Activated T-helper 2 cell treated with anti-CD3 and anti-CD28 coated beads, Interferon-gamma antibody, Interleukin-2, Interleukin-4, amounts not matched to agents 10 μg/mL and 5 μg/mL and 100 μg/mL, durations not matched to agents 14 hours and 24 hours and 36 hours (primary cell): ENCODE data around the gene PARL. TPM values are rescaled to one million over a fixed set of nuclear protein-coding genes. Genes with fewer than 3 reads are reported as not detected.
"Not testable (repeated sequence)": the region's sequence is repeated elsewhere in the genome, so short reads cannot be mapped to it uniquely, and the experiment has no call there.

Experiments used
- DNase-seq: peaks from one replicate; pipeline ENCODE4 v3.0.0; 2021; ENCODE audit warnings: low spot score
- H3K27ac Mint-ChIP-seq: one replicate; pipeline ENCODE4 v1.8.0; 2021; ENCODE audit warnings: mixed read lengths
- H3K27me3 Mint-ChIP-seq: one replicate; pipeline ENCODE4 v1.8.0; 2021; ENCODE audit warnings: low read depth, mixed read lengths
- H3K36me3 Mint-ChIP-seq: one replicate; pipeline ENCODE4 v1.8.0; 2021; ENCODE audit warnings: low read depth, mixed read lengths
- H3K4me1 Mint-ChIP-seq: one replicate; pipeline ENCODE4 v1.8.0; 2021; ENCODE audit warnings: low read depth, mixed read lengths
- H3K4me3 Mint-ChIP-seq: one replicate; pipeline ENCODE4 v1.8.0; 2021; ENCODE audit warnings: low read depth, mild to moderate bottlenecking, moderate library complexity, mixed read lengths
- H3K9me3 Mint-ChIP-seq: one replicate; pipeline ENCODE4 v1.8.0; 2021; ENCODE audit warnings: mixed read lengths
- intact Hi-C: fragments of 100-400 bp; cut with micrococcal nuclease; formaldehyde crosslinking; loops from one replicate; pipeline ENCODE4 v1.15.1; 2023
- total RNA-seq: library from RNA; stranded (reverse); gene quantifications from 2 replicates; pipeline ENCODE4 v1.2.3, GENCODE V29; 2022

Gene PARL
- total RNA-seq, 1 donor from 2014 or later, result 74.9 TPM

DNA sequence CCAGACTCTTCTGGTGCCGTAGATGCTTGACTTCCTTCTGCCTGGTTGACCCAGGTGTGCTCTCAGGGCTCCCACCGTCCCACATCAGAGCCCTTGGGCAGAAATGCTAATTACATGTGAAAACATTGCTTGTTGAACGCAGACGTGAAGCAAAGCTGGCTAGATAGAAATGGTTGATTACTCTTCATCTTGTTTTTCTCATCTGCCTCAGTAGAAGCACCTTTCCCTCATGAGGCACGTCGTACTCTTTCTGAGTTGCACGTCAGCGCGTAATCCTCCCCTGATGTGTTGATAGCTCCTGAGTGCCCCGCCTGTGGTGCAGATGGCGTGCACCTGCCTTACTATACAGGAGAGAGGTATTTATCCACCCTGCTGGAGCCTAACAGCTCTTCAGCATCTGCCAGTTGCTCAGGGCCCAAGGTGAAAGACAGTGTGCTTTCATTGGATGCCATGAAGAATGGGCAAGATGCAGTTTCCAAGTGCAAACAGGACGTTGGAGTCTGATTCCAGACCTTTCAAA is 77.4 kb downstream of the PARL start:
- DNase-seq, result no peak
- intact Hi-C loops, result no loop called here
- Mint-ChIP-seq H3K4me3 (no peak overlapping the region), H3K9me3 (no peaks in the 10 kb centered on the region), H3K36me3 (peaks cover 72% of the 10 kb centered on the region), H3K27me3 (no peaks in the 10 kb centered on the region), H3K4me1 (no peaks in the 10 kb centered on the region), H3K27ac (peak overlapping the region; percentile 21)

DNA sequence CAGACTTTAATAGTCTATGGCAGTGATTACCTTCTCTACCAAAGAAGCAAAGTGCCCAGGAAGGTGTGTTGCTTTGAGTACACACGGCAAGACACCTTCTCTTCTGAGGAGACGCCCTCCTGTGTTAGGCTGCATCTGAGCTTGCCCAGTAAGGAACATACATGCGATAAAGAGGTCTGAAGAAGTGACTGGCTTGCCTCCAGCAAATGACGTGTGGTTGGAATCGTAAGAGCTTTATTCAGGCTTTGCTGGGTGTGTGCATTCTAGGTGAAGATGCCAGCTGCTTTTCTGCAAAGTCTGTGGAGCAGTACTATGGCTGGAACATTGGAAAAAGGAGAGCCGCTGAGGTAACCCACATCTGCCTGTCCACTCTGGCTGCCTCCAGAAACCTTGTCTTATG is 81.7 kb downstream of the PARL start:
- intact Hi-C loops, result no loop called here
- Mint-ChIP-seq H3K9me3 (no peaks in the 10 kb centered on the region), H3K4me3 (no peak overlapping the region), H3K4me1 (no peaks in the 10 kb centered on the region), H3K27ac (no peak overlapping the region), H3K36me3 (peaks cover 79% of the 10 kb centered on the region), H3K27me3 (no peaks in the 10 kb centered on the region)
- no peak for DNase-seq

DNA sequence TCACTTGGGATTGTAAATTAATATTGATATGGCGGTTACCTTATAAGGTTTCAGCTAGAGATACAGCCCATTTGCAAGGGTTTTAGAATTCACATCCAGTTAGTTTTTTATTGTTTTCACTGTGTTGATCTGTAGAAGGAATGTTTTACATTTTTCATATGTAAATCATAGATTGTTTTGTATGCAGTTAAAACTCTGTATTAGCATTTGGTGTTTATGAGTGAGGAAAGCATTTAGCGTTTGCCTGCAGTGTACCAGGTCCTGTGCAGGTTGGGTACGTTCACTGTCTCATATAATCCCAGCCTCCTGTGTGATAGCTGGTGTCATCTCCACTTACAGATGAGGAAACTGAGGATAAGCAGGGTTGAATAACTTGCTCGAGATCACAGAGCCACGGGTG is 83.1 kb downstream of the PARL start:
- DNase-seq, result no peak
- intact Hi-C loops, result no loop called here
- H3K9me3 Mint-ChIP-seq, result no peaks in the 10 kb centered on the region
- H3K27me3 Mint-ChIP-seq, result no peaks in the 10 kb centered on the region
- H3K36me3 Mint-ChIP-seq, result peaks cover 72% of the 10 kb centered on the region
- H3K27ac Mint-ChIP-seq, result no peak overlapping the region
- H3K4me3 Mint-ChIP-seq, result no peak overlapping the region
- H3K4me1 Mint-ChIP-seq, result no peaks in the 10 kb centered on the region

DNA sequence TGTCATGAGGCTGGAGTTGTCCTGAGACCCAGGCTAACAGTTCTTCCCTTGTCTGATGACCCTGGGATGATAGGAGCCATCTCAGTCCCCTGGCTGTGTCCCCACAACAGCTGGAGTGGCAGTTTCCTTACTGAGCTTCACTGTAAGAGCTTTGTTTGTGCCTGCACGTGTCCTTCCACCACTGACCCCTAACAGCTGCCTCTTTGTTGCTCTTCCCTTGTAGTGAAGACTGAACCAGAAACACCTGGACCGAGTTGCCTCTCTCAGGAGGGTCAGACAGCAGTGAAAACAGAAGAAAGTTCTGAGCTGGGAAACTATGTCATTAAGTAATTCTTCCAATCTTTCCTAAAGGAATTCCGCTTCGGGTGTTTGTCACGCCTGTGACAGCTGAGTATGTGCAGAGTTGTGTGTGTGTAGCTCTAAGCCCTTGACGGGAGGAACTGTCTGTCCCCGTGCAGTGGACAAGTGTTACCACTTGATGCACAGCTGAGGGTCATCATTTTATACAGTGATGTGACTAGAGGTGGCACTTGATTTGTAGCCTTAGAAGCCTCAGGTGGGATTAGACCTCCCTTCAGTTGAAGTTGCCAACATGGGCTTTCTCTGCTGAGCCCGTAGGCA is 84.3 kb downstream of the PARL start:
- Mint-ChIP-seq H3K4me3 (no peak overlapping the region), H3K27ac (no peak overlapping the region), H3K4me1 (no peaks in the 10 kb centered on the region), H3K9me3 (no peaks in the 10 kb centered on the region), H3K36me3 (peaks cover 71% of the 10 kb centered on the region), H3K27me3 (no peaks in the 10 kb centered on the region)
- DNase-seq, result no peak
- intact Hi-C loops, result no loop called here

DNA sequence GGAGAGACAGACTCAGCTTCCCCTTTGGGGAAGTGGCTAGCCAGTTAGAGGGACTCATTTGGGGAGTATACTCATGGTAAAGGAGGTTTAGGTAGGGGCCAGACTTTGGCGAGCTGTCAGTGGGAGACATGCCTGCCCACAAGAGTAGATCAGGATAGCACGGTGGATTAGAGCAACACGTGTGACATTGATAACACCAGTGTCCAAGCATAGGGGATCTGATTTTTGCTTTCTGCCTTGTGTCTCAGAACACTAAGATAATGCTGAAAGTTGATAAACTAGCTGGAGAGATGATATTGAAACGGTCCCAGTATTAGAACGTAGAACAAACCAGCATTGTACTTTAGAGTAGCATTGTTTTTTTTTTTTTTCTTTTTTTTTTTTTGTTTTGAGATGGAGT is 85.2 kb downstream of the PARL start:
- no peak overlapping the region for H3K27ac Mint-ChIP-seq
- no peak for DNase-seq
- H3K4me1 Mint-ChIP-seq, result no peaks in the 10 kb centered on the region
- no peak overlapping the region for H3K4me3 Mint-ChIP-seq
- no peaks in the 10 kb centered on the region for H3K27me3 Mint-ChIP-seq
- H3K9me3 Mint-ChIP-seq, result no peaks in the 10 kb centered on the region
- intact Hi-C loops, result no loop called here
- peaks cover 72% of the 10 kb centered on the region for H3K36me3 Mint-ChIP-seq

DNA sequence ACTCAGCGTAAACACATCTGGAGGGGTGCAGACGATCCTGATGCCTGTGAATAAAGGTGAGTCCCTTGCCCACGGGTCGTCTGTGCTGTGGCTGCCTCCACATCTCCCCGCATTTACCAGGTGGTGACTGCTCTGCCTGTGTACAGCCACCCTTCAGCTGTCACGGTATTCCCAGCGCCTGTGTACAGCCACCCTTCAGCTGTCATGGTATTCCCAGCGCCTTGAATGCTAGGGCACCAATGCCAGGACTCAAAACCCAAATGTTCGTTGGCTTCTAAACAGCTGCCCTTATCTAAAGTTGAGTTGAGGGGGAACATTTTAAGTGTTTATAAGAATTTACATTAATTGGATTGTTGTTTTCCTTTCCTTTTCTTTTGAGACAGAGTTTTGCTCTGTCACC is 86.7 kb downstream of the PARL start:
- no peaks in the 10 kb centered on the region for H3K9me3 Mint-ChIP-seq
- no peaks in the 10 kb centered on the region for H3K4me1 Mint-ChIP-seq
- DNase-seq, result no peak
- H3K27ac Mint-ChIP-seq, result no peak overlapping the region
- intact Hi-C loops, result no loop called here
- H3K27me3 Mint-ChIP-seq, result no peaks in the 10 kb centered on the region
- H3K4me3 Mint-ChIP-seq, result no peak overlapping the region
- H3K36me3 Mint-ChIP-seq, result peaks cover 72% of the 10 kb centered on the region

DNA sequence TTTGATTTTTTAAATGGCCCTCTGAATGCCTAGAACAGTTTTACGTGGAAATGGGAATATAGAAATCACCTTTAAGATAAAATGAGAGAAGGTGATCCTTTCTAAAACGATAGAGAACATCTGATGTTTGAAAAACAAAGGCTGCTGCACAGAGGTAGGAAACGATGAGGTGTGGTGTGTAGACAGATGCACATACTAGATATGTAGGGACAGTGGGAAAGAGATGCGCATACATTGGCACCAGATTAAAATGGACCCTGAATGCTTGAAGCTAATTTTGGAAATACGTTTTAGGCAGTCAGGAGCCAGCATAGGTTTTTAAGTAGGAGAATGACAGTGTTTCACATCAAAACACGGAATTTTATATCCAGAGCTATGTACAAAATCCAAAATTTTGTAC is 88.3 kb downstream of the PARL start:
- intact Hi-C loops, result no loop called here
- DNase-seq, result no peak
- no peaks in the 10 kb centered on the region for H3K4me1 Mint-ChIP-seq
- H3K4me3 Mint-ChIP-seq, result no peak overlapping the region
- H3K36me3 Mint-ChIP-seq, result peaks cover 72% of the 10 kb centered on the region
- H3K9me3 Mint-ChIP-seq, result no peaks in the 10 kb centered on the region
- H3K27ac Mint-ChIP-seq, result no peak overlapping the region
- no peaks in the 10 kb centered on the region for H3K27me3 Mint-ChIP-seq

DNA sequence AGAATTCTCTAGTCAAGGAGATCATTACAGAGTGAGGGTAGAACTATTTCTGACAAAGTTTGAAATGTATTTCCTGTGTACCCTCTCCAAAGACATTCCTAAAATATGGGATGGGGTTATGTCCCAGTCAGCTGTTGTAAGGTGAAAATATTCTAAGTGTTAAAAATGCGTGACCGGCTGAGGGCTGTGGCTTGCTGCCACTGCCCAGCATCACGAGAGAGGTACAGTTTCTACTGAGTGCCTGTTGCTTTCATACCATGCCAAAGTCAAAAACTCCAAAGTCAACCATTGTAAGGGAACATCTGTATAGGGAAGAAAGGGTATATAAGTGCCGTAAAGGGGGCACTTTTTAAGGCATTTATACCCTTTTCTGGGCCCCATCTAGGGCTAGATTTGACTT is 90.2 kb downstream of the PARL start:
- no peak overlapping the region for H3K4me3 Mint-ChIP-seq
- no peak for DNase-seq
- no peaks in the 10 kb centered on the region for H3K27me3 Mint-ChIP-seq
- no peak overlapping the region for H3K27ac Mint-ChIP-seq
- intact Hi-C loops, result no loop called here
- H3K4me1 Mint-ChIP-seq, result peaks cover 4% of the 10 kb centered on the region
- no peaks in the 10 kb centered on the region for H3K9me3 Mint-ChIP-seq
- peaks cover 71% of the 10 kb centered on the region for H3K36me3 Mint-ChIP-seq

DNA sequence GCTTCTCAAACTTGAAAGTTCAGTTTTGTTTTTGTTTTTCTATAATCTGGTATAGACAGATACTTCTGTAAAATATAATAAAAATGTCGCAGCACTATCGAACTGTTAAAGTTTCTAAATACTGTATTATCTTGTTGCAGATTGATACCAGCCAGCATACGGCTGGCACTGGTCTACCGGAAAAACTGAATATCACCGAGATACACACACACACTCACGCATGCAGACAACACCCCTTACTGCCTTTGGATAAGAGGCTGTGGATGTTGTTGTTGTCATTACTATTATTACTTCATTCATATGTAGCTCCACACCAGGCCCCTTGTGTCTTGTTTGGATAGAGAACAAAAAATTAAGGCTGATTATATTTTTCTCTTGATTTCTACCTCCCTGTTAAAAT is 91.7 kb downstream of the PARL start:
- no peaks in the 10 kb centered on the region for H3K27me3 Mint-ChIP-seq
- no peaks in the 10 kb centered on the region for H3K9me3 Mint-ChIP-seq
- no peak for DNase-seq
- H3K27ac Mint-ChIP-seq, result no peak overlapping the region
- peaks cover 70% of the 10 kb centered on the region for H3K36me3 Mint-ChIP-seq
- no peak overlapping the region for H3K4me3 Mint-ChIP-seq
- peaks cover 4% of the 10 kb centered on the region for H3K4me1 Mint-ChIP-seq
- intact Hi-C loops, result no loop called here

DNA sequence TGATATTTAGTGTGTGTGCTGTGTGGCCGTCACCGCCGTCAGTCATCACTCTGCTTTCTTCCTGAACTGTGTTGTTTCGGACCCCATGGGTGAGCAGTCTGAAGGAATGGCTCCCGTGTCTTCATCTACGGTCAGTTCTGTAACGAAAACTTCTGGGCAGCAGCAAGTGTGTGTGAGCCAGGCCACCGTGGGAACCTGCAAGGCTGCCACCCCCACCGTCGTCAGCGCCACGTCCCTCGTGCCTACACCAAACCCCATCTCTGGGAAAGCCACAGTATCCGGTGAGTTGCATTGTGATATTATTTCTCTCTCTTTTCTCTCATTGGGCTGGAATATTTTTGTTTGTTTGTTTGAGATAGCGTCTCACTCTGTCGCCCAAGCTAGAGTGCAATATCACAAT is 94.0 kb downstream of the PARL start:
- intact Hi-C loops, result no loop called here
- no peak for DNase-seq
- H3K27ac Mint-ChIP-seq, result no peak overlapping the region

DNA sequence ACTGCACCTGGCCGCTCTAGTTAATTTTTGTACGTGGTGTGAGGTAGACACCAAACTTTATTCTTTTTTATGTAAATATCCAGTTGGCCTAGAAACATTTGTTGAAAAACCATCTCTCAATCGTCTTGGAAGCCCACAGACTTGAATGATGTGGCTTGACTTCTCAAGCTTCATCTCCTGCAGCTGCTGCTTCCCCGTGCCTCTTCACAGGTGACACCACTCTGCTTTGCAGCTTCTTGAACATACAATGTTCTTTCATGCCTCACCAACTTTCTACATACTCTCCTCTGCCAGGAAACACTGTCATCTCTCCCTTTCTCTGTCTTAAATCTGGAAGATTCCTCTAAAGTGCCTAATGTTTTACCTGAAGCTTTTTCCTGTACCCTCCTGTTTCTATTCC is 94.9 kb downstream of the PARL start:
- Mint-ChIP-seq H3K9me3 (no peaks in the 10 kb centered on the region), H3K27me3 (no peaks in the 10 kb centered on the region), H3K4me3 (no peak overlapping the region), H3K4me1 (peaks cover 4% of the 10 kb centered on the region), H3K27ac (no peak overlapping the region), H3K36me3 (peaks cover 73% of the 10 kb centered on the region)
- intact Hi-C loops, result no loop called here
- DNase-seq, result no peak

More for the DNA sequence above, 94.0 kb downstream of the PARL start:
- Mint-ChIP-seq H3K9me3 (no peaks in the 10 kb centered on the region), H3K4me3 (no peak overlapping the region), H3K4me1 (peaks cover 4% of the 10 kb centered on the region), H3K27me3 (no peaks in the 10 kb centered on the region), H3K36me3 (peaks cover 77% of the 10 kb centered on the region)

DNA sequence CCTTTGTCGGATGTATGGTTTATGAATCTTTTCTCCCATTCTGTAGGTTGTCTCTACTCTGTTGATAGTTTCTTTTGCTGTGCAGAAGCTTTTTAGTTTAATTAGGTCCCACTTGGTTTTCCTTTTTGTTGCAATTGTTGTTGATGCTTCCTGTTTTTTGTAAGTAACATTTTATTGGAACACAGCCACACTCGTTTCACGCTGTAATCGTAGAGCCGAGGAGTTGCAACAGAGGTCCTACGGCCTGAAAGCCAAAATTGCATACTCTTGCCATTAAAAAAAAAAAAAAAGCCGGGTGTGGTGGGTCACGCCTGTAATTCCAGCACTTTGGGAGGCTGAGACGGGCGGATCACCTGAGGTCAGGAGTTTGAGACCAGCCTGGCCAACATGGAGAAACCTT is 100.2 kb downstream of the PARL start:
- intact Hi-C loops, H3K27me3 Mint-ChIP-seq, H3K4me1 Mint-ChIP-seq, H3K9me3 Mint-ChIP-seq, DNase-seq, H3K27ac Mint-ChIP-seq, H3K4me3 Mint-ChIP-seq: not testable (repeated sequence)
- peaks cover 74% of the 10 kb centered on the region for H3K36me3 Mint-ChIP-seq

DNA sequence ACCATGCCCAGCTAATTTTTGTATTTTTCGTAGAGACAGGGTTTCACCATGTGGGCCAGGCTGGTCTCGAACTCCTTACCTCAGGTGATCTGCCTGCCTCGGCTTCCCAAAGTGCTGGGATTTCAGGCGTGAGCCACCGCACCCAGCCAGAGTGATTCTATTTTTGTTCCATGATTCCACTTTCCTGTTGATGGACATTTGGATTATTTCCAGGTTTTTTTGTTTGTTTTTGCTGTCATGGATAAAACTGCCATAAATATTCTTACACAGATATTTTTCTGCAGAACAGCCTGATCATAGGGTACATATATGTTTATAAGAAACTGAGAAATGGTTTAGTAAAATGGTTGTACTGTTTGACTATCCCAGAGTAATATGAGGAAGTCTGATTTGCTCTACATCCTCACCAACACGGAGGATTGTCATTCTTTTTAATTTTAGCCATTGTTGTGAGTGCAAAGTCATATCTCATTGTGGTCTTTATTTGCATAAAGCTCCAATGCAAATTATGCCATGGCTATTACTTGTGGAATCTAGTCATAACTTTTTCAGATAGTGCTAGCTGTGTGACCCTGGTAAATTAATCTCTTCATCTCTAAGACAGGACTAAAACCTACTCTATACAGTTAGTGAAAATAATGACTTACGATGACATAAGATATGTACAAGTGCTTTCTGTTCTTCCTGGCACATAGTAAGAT is 102.0 kb downstream of the PARL start:
- DNase-seq, result no peak
- Mint-ChIP-seq H3K36me3 (peaks cover 74% of the 10 kb centered on the region), H3K27ac (no peak overlapping the region), H3K27me3 (no peaks in the 10 kb centered on the region), H3K9me3 (no peaks in the 10 kb centered on the region), H3K4me1 (peaks cover 2% of the 10 kb centered on the region), H3K4me3 (no peak overlapping the region)
- intact Hi-C loops, result no loop called here
